T47D (cell line): Measurements from ENCODE around the gene STXBP5L.

ENCODE experiments used
- DNase-seq, 2 experiments: peaks; one replicate each; pipeline versions ENCODE4 v3.0.0 to v3.0.0-alpha.2; 2011 to 2012; ENCODE audit warnings: low read depth in 1 of 2, low spot score in 1 of 2
- JUND ChIP-seq: IDR thresholded peaks from 2 replicates; pipeline ENCODE4 v1.6.1; 2012; ENCODE audit warnings: low read depth
- in situ Hi-C: cut with HindIII; loops from 2 replicates; pipeline ENCODE4 v1.10.0; 2016; ENCODE audit warnings: low sequenced_read_pairs, low pct_unique_long_range_greater_than_20kb

The STXBP5L gene

GRCh38 chr3:120926146-120926545, 18.1 kb downstream of the STXBP5L start:
- no peak for DNase-seq
- TF ChIP-seq JUND, result no peak
- in situ Hi-C loops, result no loop called here

DNA sequence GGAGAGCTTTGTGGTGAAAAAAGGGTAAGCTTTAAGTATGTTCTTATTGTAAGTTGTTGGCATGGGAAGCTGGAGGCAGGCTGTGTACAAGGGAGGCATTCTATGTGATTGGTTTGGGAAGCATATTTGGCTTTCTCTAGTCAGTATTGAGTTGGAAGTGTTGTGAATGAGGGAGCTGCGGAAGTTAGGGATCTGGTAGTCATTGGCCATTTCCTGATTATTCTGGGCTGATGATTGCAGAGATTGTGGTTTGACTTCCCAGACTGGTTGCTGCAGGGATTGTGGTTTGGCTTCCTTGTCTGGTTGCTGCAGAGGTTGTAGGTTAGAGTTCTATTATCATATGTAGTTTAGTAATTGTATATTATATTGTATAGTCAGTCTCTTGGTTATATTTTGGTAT, 21.0 kb downstream of the STXBP5L start:
- no peak for TF ChIP-seq JUND
- DNase-seq, result peak in 1 of 2 experiments; percentile 3
- in situ Hi-C loops, result no loop called here

DNA sequence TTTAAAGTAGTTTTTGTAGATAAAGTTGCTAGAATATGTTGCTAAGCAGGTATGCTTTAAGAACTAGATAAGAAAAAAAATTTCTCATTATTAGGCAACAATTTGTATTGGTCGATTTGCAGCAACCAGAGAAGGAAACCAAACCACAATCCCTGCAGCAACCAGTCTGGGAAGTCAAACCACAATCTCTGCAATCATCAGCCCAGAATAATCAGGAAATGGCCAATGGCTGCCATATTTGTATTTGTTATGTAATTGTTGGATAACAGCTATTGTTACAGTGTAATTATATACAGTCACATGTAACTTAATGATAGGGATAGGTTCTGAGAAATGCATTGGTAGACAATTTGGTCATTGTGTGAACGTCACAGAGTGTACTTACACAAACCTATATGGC, 23.6 kb downstream of the STXBP5L start:
- no peak for DNase-seq
- TF ChIP-seq JUND, result no peak
- in situ Hi-C loops, result no loop called here

- TF ChIP-seq JUND, result no peak
- no peak for DNase-seq
- in situ Hi-C loops, result no loop called here
Measured at GRCh38 chr3:120956143-120956542, 48.1 kb downstream of the STXBP5L start.

GRCh38 chr3:120982608-120983320, 74.8 kb downstream of the STXBP5L start:
- DNase-seq, result no peak
- no peak for TF ChIP-seq JUND
- in situ Hi-C loops, result no loop called here

- no peak for TF ChIP-seq JUND
- in situ Hi-C loops, result no loop called here
Measured at GRCh38 chr3:120983321-120983665, 75.3 kb downstream of the STXBP5L start.

DNA sequence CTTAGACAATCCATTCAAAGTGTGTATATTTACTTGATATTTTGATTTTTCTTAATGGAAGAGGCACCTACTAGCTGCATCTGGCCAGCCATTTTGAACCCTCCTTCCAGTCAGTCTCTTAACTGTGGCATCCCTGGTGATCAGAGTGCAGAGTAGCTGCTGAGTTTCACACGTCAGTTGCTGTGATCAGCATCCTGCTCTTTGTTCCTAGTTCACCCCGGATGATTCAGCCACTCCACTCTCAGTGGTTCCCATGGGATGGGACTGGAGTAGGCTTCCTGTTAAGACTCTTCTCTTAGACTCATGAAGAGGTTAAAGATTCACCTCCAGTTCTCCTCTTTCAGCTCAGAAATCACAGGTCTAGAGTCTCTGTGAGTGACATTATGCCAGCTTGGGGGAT, 75.8 kb downstream of the STXBP5L start:
- TF ChIP-seq JUND, result no peak
- DNase-seq, result no peak
- in situ Hi-C loops, result no loop called here

More at GRCh38 chr3:120983321-120983665, 75.3 kb downstream of the STXBP5L start:
- DNase-seq, result no peak

GRCh38 chr3:120985242-120985641, 77.2 kb downstream of the STXBP5L start:
- in situ Hi-C loops, result no loop called here
- DNase-seq, result no peak
- TF ChIP-seq JUND, result no peak

GRCh38 chr3:120988994-120989393, 81.0 kb downstream of the STXBP5L start:
- DNase-seq, result no peak
- no peak for TF ChIP-seq JUND
- in situ Hi-C loops, result no loop called here

GRCh38 chr3:121018917-121019321, 110.9 kb downstream of the STXBP5L start:
- DNase-seq, result no peak
- in situ Hi-C loops, result no loop called here
- no peak for TF ChIP-seq JUND

- TF ChIP-seq JUND, result no peak
- DNase-seq, result no peak
- in situ Hi-C loops, result no loop called here
Measured at GRCh38 chr3:121063628-121064027, 155.6 kb downstream of the STXBP5L start.

- DNase-seq, result no peak
- TF ChIP-seq JUND, result no peak
- in situ Hi-C loops, result no loop called here
Measured at GRCh38 chr3:121064121-121064520, 156.1 kb downstream of the STXBP5L start.

DNA sequence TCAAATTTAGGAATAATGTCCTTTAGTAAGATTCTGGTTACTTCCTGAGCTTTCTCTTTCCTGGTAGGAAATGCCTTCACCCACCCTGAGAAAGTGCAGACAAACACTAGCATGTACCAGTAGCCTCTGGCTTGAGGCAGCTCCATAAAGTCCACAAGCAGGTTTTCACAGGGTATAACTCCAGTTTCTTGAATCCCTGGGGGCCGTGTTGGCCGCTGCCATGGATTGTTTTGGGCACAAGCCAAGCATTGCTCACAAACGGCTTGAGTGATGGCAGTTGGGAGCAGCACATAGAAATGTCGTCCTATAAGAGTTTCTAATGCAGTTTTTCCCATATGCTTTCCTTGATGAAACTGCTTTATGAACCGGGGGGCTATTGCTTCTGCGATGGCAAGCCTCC, 164.1 kb downstream of the STXBP5L start:
- in situ Hi-C loops, result no loop called here
- DNase-seq, result peak; percentile 6 to 70
- no peak for TF ChIP-seq JUND

- DNase-seq, result no peak
- in situ Hi-C loops, result no loop called here
- no peak for TF ChIP-seq JUND
Measured at GRCh38 chr3:121073011-121073410, 165.0 kb downstream of the STXBP5L start.
